GM15510 (cell line): ENCODE measurements around the gene FRMD8.

Experiments used
- POLR2A ChIP-seq: IDR thresholded peaks from 3 replicates; pipeline ENCODE4 v1.6.1; 2011; ENCODE audit warnings: borderline replicate concordance; ENCODE audit not compliant: insufficient read length; ENCODE audit errors: extremely low read depth

FRMD8 gene

GRCh38 chr11:65421794-65422632, 35.6 kb downstream of the FRMD8 start:
- TF ChIP-seq POLR2A: peak; percentile 60

- peak; percentile 100 for TF ChIP-seq POLR2A
Observed at GRCh38 chr11:65422633-65423515, 36.4 kb downstream of the FRMD8 start, which contains the start of gene NEAT1. Gene NEAT1 (plus strand): TSS chr11:65422798.

DNA sequence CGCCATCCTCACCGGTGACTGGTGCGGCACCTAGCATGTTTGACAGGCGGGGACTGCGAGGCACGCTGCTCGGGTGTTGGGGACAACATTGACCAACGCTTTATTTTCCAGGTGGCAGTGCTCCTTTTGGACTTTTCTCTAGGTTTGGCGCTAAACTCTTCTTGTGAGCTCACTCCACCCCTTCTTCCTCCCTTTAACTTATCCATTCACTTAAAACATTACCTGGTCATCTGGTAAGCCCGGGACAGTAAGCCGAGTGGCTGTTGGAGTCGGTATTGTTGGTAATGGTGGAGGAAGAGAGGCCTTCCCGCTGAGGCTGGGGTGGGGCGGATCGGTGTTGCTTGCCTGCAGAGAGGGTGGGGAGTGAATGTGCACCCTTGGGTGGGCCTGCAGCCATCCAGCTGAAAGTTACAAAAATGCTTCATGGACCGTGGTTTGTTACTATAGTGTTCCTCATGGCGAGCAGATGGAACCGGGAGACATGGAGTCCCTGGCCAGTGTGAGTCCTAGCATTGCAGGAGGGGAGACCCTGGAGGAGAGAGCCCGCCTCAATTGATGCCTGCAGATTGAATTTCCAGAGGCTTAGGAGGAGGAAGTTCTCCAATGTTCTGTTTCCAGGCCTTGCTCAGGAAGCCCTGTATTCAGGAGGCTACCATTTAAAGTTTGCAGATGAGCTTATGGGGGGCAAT, 37.2 kb downstream of the FRMD8 start:
- peak; percentile 14 for TF ChIP-seq POLR2A

- no peak for TF ChIP-seq POLR2A
Observed at GRCh38 chr11:65424205-65425104, 38.0 kb downstream of the FRMD8 start.

DNA sequence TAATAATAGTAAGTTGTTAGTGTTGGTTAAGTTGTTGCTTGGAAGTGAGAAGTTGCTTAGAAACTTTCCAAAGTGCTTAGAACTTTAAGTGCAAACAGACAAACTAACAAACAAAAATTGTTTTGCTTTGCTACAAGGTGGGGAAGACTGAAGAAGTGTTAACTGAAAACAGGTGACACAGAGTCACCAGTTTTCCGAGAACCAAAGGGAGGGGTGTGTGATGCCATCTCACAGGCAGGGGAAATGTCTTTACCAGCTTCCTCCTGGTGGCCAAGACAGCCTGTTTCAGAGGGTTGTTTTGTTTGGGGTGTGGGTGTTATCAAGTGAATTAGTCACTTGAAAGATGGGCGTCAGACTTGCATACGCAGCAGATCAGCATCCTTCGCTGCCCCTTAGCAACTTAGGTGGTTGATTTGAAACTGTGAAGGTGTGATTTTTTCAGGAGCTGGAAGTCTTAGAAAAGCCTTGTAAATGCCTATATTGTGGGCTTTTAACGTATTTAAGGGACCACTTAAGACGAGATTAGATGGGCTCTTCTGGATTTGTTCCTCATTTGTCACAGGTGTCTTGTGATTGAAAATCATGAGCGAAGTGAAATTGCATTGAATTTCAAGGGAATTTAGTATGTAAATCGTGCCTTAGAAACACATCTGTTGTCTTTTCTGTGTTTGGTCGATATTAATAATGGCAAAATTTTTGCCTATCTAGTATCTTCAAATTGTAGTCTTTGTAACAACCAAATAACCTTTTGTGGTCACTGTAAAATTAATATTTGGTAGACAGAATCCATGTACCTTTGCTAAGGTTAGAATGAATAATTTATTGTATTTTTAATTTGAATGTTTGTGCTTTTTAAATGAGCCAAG, 38.9 kb downstream of the FRMD8 start:
- peak; percentile 48 for TF ChIP-seq POLR2A

DNA sequence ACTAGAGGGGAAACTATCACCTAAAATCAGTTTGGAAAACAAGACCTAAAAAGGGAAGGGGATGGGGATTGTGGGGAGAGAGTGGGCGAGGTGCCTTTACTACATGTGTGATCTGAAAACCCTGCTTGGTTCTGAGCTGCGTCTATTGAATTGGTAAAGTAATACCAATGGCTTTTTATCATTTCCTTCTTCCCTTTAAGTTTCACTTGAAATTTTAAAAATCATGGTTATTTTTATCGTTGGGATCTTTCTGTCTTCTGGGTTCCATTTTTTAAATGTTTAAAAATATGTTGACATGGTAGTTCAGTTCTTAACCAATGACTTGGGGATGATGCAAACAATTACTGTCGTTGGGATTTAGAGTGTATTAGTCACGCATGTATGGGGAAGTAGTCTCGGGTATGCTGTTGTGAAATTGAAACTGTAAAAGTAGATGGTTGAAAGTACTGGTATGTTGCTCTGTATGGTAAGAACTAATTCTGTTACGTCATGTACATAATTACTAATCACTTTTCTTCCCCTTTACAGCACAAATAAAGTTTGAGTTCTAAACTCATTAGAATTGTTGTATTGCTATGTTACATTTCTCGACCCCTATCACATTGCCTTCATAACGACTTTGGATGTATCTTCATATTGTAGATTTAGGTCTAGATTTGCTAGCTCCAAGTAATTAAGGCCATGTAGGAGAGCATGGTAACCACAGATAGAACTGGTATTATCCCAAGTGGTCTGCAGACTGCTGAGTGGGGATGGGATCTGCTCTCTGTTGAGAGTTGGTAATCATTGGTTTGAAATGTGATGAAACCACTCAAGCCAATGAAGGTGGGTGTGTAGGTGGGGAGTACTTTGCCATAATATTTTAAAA, 39.8 kb downstream of the FRMD8 start:
- TF ChIP-seq POLR2A: peak; percentile 23

GRCh38 chr11:65426839-65427690, 40.6 kb downstream of the FRMD8 start:
- peak; percentile 68 for TF ChIP-seq POLR2A

GRCh38 chr11:65427691-65428577, 41.5 kb downstream of the FRMD8 start:
- peak; percentile 39 for TF ChIP-seq POLR2A

DNA sequence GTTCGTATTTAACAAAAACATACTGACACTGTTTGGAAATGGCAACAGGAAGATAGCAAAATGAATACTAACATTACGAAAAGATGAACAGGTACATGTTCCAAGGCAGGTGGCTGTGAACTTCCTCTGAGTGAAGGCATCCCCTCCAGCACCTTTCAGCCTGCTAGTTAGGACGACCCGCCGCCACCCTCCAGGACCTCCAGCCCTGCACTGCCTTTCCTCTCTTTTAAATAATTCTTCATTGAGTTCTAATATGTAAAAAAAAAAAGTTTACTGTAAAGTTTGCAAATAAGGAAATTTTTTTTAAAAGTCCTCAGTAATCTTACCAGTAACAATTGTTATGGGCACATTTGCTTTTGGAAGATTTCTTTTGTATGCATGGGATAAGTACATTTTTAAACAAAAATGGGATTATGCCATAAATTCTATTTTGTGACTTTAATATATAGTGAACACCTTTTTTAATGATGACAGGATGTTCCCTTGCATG, 42.2 kb downstream of the FRMD8 start:
- peak; percentile 28 for TF ChIP-seq POLR2A

DNA sequence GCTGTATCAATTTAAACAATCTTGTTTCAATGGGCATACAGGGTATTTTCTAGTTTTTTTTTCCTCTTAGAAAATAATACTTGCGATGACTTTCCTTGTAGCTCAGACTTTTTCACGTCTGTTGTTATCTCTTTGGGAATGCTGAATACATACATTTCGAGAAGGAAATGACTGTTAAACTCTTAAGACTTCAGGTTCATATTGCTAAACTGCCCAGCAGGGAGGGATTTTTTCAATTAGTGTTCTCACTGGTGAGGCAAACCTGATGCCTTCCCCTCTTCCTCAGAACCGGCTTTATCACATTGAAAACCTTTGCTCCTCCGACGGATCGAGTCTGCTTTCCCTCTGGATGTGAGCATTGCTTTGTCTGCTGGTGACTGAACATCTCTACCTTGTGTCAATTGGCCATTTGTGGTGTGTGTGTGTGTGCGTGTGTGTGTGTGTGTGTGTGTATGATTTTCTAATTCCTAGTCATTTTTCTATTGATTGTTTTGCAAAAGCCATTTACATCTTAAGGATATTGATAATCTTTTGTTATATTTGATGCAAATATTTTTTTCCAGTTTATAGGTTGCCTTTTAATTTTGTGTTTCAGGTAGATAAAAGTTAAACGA, 42.7 kb downstream of the FRMD8 start:
- peak; percentile 10 for TF ChIP-seq POLR2A
